GM19043 (cell line): Measurements from ENCODE around the gene PKHD1.
"Not testable (repeated sequence)": the region's sequence is repeated elsewhere in the genome, so short reads cannot be mapped to it uniquely, and the experiment has no call there.

Source experiments
- ATAC-seq: cut with Tn5 transposase; IDR thresholded peaks from one replicate; pipeline ENCODE4 v1.9.1; 2021; ENCODE audit warnings: low read depth; ENCODE audit not compliant: unreplicated experiment

PKHD1 gene

DNA sequence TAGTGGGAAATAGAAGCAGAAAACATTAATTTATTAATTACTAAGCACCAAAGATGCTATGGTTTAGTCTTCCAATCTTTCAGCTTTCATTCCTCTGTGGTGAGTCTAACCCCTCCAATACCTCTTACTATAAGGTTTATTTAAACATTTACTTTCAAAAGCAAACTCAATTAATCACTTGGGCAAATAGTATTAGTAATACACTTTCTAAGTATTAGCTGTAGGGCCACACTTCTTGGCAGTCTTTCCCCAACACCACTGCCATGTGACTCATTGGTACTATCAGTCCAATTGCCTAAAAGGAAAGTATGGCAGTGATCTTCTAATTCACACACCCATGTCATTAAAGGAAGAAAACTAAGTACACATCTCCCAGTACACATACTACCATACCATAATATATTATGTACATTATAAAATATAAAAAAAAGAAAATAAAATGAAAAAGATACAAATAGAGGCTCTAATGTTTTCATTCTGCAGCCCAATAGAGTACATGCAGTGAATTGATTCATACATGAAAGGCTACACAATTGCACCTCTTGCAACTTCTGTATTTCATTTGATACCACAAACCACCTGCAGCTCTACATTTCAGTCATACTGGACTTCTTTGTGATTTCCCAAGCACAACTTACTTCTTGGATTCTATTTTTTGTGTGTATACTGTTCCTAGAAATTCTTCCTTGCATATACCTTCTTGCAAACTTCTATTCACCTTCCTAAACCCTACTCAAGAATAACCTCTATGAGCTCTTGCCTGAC is 218.6 kb downstream of the PKHD1 start:
- no peak for ATAC-seq

DNA sequence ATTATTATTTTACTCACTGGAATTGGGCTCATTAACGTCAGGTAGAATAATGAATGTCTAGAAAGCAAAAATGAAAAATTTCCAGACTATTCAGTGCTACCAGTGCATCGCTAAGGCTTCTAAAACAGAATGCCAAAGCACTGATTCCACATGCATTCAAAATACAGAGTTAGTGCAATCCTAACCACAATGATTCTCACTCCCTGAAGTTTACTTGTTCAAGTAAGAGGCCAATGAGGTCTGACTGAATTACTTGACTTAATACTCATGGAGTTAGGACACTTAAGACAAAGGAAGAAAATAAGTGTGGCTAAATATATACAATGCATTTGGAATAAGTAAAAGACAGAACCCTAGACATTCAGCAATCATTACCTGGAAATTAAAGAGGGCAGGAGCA is 220.5 kb downstream of the PKHD1 start:
- ATAC-seq: no peak

- ATAC-seq: no peak
Observed at GRCh38 chr6:51865996-51866395, 221.4 kb downstream of the PKHD1 start.

DNA sequence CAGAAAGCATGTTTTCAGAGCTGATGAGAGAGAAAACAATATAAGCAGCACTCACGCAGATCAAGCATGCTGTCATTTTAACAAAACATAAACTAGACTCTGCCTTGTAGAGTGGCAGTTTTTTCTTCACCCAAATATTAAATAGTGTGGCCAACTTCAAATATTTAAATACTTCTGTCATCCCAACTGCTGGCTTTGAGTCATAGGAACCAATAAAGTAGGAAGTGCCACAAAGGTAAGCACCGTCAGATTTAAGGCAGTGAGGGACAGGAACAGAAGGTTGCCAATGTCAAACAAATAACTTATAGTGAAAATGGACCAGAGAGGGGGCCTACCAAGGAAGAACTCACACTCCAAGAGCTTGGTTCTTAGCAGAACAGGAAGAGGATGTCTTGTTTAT is 222.2 kb downstream of the PKHD1 start:
- no peak for ATAC-seq

DNA sequence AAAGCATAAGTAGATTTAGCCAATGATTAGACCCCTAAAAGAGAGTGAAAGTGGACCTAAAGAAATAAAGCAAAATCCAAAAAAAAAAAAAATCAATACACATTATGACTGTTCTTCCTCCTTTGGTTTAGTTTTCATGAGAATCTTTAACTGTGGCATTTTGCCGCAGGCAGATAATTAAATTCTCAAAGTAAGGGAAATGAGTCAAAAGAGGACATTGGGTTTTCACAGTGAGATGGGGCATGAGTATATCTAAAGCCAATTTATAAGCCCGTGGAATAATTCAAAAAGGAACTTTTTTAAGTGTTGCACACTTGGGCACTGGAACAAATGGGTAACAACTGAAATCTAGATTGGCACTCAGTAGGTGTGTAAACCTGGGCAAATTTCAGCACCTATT is 230.3 kb downstream of the PKHD1 start:
- no peak for ATAC-seq

- ATAC-seq: no peak
Observed at GRCh38 chr6:51856508-51856907, 230.9 kb downstream of the PKHD1 start.

DNA sequence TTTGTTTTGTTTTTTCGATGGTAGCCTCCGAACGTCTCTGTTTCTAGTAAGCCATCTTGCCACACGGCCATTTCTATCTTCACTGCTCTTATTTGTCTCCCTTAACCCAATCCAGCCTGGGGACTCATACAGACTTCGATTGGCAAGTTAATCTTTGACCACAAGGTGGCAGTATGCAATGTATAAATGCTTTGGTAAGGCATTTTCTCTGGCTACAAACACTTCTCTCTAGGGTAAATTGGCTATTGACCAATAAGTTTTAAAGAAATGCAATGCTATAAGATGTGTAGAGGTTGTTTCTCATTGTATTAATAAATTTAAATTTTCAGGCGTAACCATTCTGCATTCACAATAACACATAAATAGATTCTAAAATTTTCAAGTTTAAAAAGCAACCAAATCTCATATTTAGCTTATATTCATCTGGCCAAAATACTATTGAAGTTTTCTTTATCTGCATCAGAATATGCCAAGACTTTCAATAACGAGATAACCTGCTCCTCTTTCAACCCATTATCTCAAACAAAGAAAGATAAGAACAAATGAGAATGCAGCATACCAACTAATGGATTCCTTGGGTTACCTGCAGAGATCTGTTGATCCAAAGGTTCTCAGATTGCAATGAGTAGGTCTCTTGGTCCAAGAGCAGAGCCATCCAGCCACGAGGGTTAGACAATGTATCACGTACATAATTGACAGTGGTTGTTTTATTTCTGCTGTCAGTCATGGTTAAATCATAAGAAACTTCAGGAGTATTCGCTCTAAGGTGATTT is 231.9 kb downstream of the PKHD1 start:
- no peak for ATAC-seq

- ATAC-seq: no peak
Observed at GRCh38 chr6:51854876-51855275, 232.5 kb downstream of the PKHD1 start.

- no peak for ATAC-seq
Observed at GRCh38 chr6:51854347-51854746, 233.1 kb downstream of the PKHD1 start.

DNA sequence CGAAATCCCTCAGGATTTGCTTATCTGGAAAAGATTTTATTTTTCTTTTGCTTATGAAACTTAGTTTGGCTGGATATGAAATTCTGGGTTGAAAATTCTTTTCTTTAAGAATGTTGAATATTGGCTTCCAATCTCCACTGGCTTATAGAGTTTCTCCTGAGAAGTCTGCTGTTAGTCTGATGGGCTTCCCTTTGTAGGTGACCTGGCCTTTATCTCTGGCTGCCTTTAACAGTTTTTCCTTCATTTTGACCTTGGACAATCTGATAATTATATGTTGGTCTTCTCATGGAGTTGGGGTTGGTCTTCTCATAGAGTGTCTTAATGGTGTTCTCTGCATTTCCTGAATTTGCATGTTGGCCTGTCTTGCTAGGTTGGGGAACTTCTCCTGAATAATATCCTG is 234.3 kb downstream of the PKHD1 start:
- ATAC-seq: not testable (repeated sequence)

GRCh38 chr6:51846531-51846930 is 240.9 kb downstream of the PKHD1 start:
- ATAC-seq: no peak

GRCh38 chr6:51844336-51844735 is 243.1 kb downstream of the PKHD1 start:
- no peak for ATAC-seq

DNA sequence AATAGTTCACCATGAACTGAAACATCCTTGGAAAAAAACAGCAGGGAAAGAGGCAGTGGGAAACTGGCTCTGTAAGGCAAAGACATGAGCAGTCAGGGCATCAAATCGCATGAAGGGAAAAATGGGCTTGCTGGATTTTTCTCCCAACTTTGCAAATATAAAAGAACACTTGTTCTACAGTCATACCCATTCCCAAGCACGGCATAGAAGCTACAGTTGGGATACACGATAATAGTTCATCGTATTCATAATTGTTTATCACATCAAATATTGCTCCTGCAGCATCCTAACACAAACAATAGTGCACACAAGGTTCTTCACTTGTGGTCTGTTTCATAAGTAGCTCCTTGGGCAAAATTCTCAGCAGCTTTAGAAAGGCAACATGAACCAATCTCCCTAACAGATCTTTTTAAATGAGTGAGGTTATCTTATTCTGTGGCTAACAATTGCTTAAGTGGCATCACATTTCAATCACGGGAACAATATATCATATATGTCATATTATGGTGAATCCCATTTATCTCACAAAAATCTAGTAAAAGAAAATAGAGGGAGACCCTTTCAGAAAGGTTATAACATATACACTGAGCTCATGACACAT is 243.9 kb downstream of the PKHD1 start:
- ATAC-seq: no peak

DNA sequence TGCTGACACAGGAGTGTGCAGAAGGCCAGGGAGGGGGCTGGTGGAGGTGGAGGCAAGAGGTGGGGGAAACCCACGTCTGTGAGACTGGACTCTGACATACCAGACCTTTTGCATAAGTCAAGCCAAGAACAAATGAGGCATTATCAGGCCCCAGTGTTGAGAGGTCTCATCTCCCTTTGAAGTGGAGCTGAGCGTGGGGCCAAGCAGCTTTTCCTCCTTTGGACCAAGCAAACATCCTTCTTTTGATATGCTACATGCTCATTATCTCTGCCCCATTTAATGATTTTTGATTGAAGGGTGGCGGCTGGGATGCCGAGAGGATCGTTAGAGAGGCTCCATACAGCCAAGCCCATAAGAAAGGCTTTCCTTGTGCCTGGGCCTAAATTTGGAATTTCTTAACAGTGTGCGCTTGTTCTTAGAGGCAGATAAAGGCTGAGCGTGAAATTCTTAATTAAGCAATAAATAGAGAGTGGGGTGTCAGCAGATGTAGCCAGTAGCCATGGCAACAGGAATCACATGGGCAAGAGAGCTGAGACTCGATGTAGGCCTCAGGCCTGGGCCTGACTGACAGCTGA is 244.5 kb downstream of the PKHD1 start:
- no peak for ATAC-seq

- ATAC-seq: no peak
Observed at GRCh38 chr6:51842061-51842803, 245.2 kb downstream of the PKHD1 start.

DNA sequence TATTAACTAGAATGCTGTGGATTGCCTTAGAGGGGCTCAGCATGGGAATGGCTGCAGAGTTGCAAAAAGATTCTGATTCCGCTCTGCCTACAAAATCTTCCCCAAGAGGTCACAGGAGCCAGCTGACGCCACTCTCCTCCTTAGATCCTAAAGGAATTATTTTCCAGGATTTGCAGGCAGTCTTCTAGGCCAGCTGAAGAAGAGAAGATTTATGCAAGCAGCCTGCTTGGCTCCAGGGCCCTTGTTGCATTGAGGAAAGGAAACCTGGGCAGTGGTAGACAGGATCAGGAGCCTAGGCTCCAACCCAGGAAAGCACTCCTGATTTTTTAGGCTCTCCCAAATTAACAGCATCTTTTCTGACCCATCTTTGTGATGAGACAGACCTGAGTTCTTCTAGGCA is 245.8 kb downstream of the PKHD1 start:
- ATAC-seq: no peak

- no peak for ATAC-seq
Observed at GRCh38 chr6:51839726-51840374, 247.6 kb downstream of the PKHD1 start.

DNA sequence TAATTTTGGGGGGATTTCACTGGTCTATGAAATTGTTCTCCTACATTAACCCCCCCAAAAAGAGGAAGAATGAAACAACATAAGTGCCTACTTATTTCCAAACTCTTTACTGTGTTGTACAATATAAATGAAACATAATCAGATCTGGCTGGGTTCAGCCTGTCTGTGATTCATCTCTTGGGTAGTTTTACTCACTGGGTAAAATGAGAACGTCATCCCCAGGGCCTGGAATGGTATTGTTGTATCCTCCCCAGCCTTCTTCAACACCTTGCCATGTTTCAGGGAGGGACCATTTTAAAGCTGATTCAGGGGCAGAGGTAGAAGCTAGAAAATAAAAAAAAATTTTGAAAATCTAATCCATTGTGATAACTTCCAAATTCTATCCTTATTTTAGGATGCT is 256.7 kb downstream of the PKHD1 start:
- ATAC-seq: no peak

DNA sequence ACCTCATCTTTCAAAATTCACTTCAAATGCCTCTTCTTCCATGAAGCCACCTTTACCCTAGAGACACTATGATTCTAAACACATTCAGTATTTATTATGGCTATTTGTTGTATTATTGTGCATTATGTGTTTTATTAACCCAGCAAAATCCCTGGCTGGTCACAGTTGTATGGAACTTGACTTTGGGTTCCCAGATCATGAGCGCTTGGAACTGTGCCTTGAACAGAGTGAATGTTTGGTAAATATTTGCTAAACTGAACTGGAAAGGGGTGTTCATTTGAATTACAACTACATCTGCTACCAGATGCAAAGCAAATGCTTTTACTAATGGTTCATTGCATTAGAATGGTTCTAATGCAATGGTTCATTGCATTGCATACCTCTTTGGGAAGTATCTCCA is 259.8 kb downstream of the PKHD1 start:
- no peak for ATAC-seq

- ATAC-seq: no peak
Observed at GRCh38 chr6:51824940-51825339, 262.5 kb downstream of the PKHD1 start.
